ENCODE data around the gene ACAD11. TPM values are rescaled to one million over a fixed set of nuclear protein-coding genes. Genes with fewer than 3 reads are reported as not detected.

Gene ACAD11
- total RNA-seq, 2 experiments from 2014 or later, result 12.3 to 19.6 TPM

DNA sequence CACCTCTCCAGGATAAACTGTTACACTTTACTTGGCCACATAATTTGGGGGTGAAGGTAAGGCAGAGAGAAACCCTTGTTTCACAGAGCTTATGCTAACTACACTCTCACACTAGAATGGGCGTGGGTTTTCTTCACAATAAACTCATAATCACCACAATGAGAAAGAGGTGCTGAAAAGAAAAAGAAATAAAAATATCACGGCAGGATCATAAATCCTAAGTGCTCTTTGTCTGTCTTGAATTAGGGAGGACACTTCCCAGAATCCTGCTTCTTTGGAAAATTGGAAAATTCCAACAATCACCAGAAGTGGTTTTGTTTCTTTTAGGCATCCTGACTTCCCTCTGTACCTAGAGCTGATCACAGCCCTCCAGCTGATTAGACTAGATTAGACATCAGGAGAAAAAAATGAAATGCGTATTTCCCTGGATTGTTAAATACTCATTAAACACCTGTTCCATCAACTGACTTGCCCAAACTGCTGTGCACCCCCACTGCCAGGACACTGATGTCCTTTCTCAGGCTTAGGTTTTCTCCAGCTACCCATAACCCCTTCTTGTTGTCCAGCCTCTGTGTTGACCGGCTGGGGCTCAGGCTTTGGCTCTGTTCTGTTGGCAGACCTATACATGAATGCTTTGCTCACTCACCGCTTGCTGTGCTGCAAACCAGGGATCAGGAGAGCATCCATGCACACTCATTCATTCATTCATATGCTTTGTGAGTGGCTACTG is 104.1 kb downstream of the ACAD11 start:
- CTCF ChIA-PET, result no interaction called here
- H3K9me3 Mint-ChIP-seq (ENCODE audit: low read depth), result no peaks in the 10 kb centered on the region
- H3K27me3 Mint-ChIP-seq, result no peaks in the 10 kb centered on the region
- peaks cover 2% of the 10 kb centered on the region for H3K36me3 Mint-ChIP-seq
- no peak for DNase-seq
- no peak overlapping the region for H3K4me3 Mint-ChIP-seq
- peaks cover 7% of the 10 kb centered on the region for H3K4me1 Mint-ChIP-seq
- no peak overlapping the region for H3K27ac Mint-ChIP-seq
- ATAC-seq, result no peak

- CTCF ChIA-PET, result no interaction called here
- no peaks in the 10 kb centered on the region for H3K27me3 Mint-ChIP-seq
- H3K27ac Mint-ChIP-seq, result no peak overlapping the region
- H3K36me3 Mint-ChIP-seq, result peaks cover 2% of the 10 kb centered on the region
- H3K9me3 Mint-ChIP-seq (ENCODE audit: low read depth), result no peaks in the 10 kb centered on the region
- no peak for ATAC-seq
- H3K4me1 Mint-ChIP-seq, result peaks cover 17% of the 10 kb centered on the region
- DNase-seq, result no peak
- no peak overlapping the region for H3K4me3 Mint-ChIP-seq
These were observed 105.2 kb downstream of the ACAD11 start for GRCh38 chr3:132554437-132554836.

- ATAC-seq (no peak), DNase-seq (no peak)
- no peaks in the 10 kb centered on the region for H3K27me3 Mint-ChIP-seq
- peaks cover 2% of the 10 kb centered on the region for H3K36me3 Mint-ChIP-seq
- H3K4me1 Mint-ChIP-seq, result peaks cover 21% of the 10 kb centered on the region
- no peaks in the 10 kb centered on the region for H3K9me3 Mint-ChIP-seq (ENCODE audit: low read depth)
- no peak overlapping the region for H3K4me3 Mint-ChIP-seq
- CTCF ChIA-PET, result no interaction called here
- H3K27ac Mint-ChIP-seq, result no peak overlapping the region
These were observed 105.8 kb downstream of the ACAD11 start for GRCh38 chr3:132553826-132554225.

- Mint-ChIP-seq H3K27me3 (no peaks in the 10 kb centered on the region), H3K9me3 (ENCODE audit: low read depth) (no peaks in the 10 kb centered on the region), H3K36me3 (peaks cover 1% of the 10 kb centered on the region), H3K4me1 (peaks cover 24% of the 10 kb centered on the region), H3K27ac (no peak overlapping the region), H3K4me3 (no peak overlapping the region)
- ATAC-seq (no peak), DNase-seq (no peak)
- CTCF ChIA-PET, result interaction anchor here (1.1 to 3.6 kb wide), 2 partner anchors 14 to 91 kb away, joined by 5 to 24 read pairs; no protein-coding TSS in a partner anchor
These were observed 108.9 kb downstream of the ACAD11 start for GRCh38 chr3:132550579-132551305.

DNA sequence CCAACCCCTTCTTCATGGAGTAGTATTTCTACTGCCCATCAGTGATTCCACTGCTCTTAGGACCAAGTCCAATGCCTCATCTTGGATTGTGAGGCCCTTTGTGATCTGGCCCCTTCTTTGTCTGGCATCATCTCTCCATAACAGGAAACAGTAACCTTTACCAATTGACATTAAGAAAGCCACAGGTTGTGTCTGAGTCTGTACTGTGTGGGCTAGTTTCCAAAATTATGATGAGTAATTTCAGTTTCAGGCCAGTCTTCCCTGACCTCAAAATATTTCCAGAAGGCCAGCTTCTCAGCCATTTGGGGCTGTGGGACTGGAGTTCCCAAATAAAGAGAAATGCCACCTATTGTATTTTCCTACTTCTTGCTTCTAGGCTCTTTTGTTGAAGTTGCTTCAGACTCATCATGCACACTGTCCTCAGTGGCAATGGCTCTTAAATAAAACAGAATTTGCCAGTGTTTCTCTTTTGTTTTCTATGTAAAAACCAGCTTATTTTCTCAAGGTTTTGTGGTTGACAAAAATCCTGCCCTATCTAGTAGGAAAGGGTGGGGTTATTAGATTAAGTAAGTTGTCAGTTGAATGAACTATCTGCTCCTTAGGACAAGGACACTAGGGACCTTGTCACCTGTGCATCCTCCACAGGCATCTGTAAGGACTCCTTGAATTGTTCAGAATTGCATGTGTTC is 109.6 kb downstream of the ACAD11 start:
- H3K27me3 Mint-ChIP-seq, result no peaks in the 10 kb centered on the region
- H3K27ac Mint-ChIP-seq, result peak overlapping the region; percentile 54
- H3K36me3 Mint-ChIP-seq, result peaks cover 3% of the 10 kb centered on the region
- DNase-seq, result no peak
- H3K9me3 Mint-ChIP-seq (ENCODE audit: low read depth), result no peaks in the 10 kb centered on the region
- CTCF ChIA-PET, result interaction anchor here (1.1 to 3.6 kb wide), 2 partner anchors 13 to 92 kb away, joined by 5 to 24 read pairs; no protein-coding TSS in a partner anchor
- peak; percentile 77 for ATAC-seq
- no peak overlapping the region for H3K4me3 Mint-ChIP-seq
- peaks cover 26% of the 10 kb centered on the region for H3K4me1 Mint-ChIP-seq

DNA sequence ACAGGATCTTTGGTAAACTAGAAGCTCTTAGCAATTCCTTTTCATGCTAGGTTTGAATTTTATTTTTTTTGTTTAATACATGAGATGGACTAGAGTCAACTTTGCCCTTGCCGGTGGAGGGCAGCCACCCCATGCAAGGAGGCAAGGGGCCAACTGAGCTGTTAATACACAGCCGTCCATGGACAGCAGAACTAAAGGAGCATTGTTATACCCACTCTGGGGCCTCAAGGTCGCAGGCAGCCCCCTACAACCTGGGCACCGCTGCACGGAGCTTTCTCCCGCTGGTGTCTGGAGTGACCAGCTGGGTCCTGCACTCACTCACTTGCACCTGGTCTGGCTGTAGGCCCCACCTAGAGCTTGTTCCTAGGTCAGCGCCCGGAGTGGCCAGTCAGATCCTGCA is 110.4 kb downstream of the ACAD11 start:
- ATAC-seq, result no peak
- CTCF ChIA-PET, result interaction anchor here (0.8 to 3.6 kb wide), 3 partner anchors 8 to 12 kb away, joined by 3 to 24 read pairs (median 5); no protein-coding TSS in a partner anchor
- H3K36me3 Mint-ChIP-seq, result peaks cover 3% of the 10 kb centered on the region
- no peaks in the 10 kb centered on the region for H3K27me3 Mint-ChIP-seq
- no peak for DNase-seq
- H3K4me1 Mint-ChIP-seq, result peaks cover 28% of the 10 kb centered on the region
- H3K4me3 Mint-ChIP-seq, result no peak overlapping the region
- no peak overlapping the region for H3K27ac Mint-ChIP-seq
- H3K9me3 Mint-ChIP-seq (ENCODE audit: low read depth), result no peaks in the 10 kb centered on the region

DNA sequence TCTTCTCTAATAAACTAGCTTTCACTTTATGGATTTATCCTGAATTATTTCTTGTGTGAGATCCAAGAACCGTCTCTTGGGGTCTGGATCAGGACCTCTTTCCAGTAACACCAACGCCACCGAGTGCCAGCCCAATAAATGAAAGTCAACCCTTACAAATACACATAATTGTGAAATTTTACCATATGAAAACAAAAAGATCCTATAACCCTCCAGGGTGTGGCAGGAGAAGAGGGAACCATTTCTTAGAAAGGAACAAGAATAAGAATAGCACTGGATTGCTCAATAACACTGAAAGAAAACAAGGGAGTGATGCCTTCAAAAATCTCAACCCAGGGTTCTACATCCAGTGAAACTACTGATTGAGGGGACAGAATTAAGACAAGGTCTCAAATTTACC is 114.1 kb downstream of the ACAD11 start:
- Mint-ChIP-seq H3K9me3 (ENCODE audit: low read depth) (no peaks in the 10 kb centered on the region), H3K27me3 (no peaks in the 10 kb centered on the region), H3K4me3 (no peak overlapping the region), H3K27ac (no peak overlapping the region), H3K36me3 (peaks cover 17% of the 10 kb centered on the region), H3K4me1 (peaks cover 42% of the 10 kb centered on the region)
- CTCF ChIA-PET, result interaction anchor here (2.6 kb wide), 1 partner anchor 9 kb away, joined by 9 read pairs; no protein-coding TSS in a partner anchor
- DNase-seq (no peak), ATAC-seq (no peak)

GRCh38 chr3:132544130-132544529 is 115.5 kb downstream of the ACAD11 start:
- Mint-ChIP-seq H3K9me3 (ENCODE audit: low read depth) (no peaks in the 10 kb centered on the region), H3K36me3 (peaks cover 23% of the 10 kb centered on the region), H3K27me3 (no peaks in the 10 kb centered on the region), H3K4me1 (peaks cover 29% of the 10 kb centered on the region), H3K4me3 (no peak overlapping the region), H3K27ac (no peak overlapping the region)
- CTCF ChIA-PET, result interaction anchor here (2.6 kb wide), 1 partner anchor 8 kb away, joined by 9 read pairs; no protein-coding TSS in a partner anchor
- ATAC-seq (no peak), DNase-seq (no peak)

DNA sequence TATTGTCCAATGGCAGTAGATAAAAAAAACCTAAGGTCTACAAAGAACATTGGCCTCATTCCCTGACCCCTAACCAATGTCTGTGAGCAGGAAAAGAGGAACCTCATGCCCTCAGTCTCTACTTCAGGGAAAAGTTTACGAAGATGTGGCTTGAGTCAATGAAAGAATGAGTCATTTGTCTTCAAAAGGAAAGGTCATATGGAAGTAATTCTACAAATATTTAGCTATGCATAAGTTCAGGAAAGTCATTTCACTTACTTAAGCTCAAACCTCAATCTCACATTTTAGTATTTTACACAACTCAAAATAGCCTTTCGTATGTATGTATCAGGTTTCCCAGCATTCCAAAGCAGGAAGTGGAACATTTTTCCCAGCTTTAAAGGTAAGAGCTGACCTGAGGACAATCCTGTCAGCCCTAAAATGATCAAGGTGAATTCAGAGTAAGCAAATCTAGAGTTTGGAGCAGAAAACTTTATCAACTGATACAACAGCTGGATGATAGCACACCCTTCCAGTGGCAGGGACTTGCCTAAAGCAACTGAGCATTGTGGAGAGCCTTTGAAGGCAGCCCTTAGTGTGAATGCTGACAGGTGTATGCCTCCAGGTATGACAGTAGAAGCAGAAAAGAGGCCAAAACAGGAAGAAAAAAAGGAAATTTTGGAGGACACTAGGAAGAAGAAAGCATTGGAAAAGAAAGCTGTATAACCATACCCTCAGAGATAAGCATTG is 116.4 kb downstream of the ACAD11 start:
- Mint-ChIP-seq H3K27ac (peak overlapping the region; percentile 37), H3K4me1 (peaks cover 27% of the 10 kb centered on the region), H3K4me3 (no peak overlapping the region), H3K9me3 (ENCODE audit: low read depth) (no peaks in the 10 kb centered on the region), H3K36me3 (peaks cover 24% of the 10 kb centered on the region), H3K27me3 (no peaks in the 10 kb centered on the region)
- CTCF ChIA-PET, result interaction anchor here (1.2 to 1.3 kb wide), 2 partner anchors 10 to 102 kb away, joined by 3 read pairs; no protein-coding TSS in a partner anchor
- peak; percentile 45 for ATAC-seq
- no peak for DNase-seq

GRCh38 chr3:132542577-132542976 is 117.0 kb downstream of the ACAD11 start:
- no peak for ATAC-seq
- no peak overlapping the region for H3K27ac Mint-ChIP-seq
- H3K4me3 Mint-ChIP-seq, result no peak overlapping the region
- peaks cover 24% of the 10 kb centered on the region for H3K4me1 Mint-ChIP-seq
- H3K36me3 Mint-ChIP-seq, result peaks cover 26% of the 10 kb centered on the region
- no peaks in the 10 kb centered on the region for H3K9me3 Mint-ChIP-seq (ENCODE audit: low read depth)
- CTCF ChIA-PET, result interaction anchor here (1.2 to 1.3 kb wide), 2 partner anchors 10 to 102 kb away, joined by 3 read pairs; no protein-coding TSS in a partner anchor
- DNase-seq, result no peak
- no peaks in the 10 kb centered on the region for H3K27me3 Mint-ChIP-seq

DNA sequence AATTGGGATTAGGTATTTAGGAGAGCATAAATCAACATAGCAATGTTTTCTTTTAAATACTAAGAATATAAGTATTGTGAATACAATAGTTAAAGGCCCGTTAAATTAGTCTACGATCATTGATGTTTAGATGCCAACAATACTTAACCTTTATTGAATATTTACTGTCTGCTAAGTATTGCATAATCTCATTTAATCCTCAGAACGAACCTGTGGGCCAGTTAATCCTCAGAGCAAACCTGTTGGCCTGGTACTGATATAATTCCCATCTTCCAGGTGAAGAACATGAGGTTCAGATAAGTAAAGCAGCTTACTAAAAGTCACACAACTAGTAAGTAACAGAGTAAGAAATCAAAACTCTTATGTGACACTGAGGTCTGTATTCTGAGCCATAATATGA is 119.9 kb downstream of the ACAD11 start:
- Mint-ChIP-seq H3K4me3 (no peak overlapping the region), H3K4me1 (peaks cover 31% of the 10 kb centered on the region), H3K9me3 (ENCODE audit: low read depth) (no peaks in the 10 kb centered on the region), H3K27me3 (no peaks in the 10 kb centered on the region), H3K36me3 (peaks cover 30% of the 10 kb centered on the region), H3K27ac (no peak overlapping the region)
- CTCF ChIA-PET, result interaction anchor here (0.7 to 1.2 kb wide), 3 partner anchors 10 to 103 kb away, joined by 3 to 5 read pairs (median 3); no protein-coding TSS in a partner anchor
- DNase-seq (no peak), ATAC-seq (no peak)

DNA sequence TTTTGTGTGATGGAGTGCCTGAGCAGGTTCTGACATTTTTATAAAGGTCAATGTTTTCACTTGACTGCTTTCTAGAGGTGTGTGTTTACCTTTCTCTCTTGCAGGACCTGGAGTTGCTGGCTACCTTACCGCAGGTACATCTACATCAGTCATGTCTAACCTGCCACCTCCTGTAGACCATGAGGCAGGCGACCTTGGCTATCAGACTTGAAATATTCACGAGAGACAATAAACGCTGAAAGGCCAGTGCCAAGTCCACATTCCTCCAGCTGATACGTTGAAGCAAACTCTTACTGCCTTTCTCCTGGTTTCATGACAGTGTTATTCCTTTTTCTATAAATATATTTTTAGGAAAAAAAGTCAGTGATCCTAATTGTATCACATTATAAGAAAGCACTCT is 121.5 kb downstream of the ACAD11 start:
- DNase-seq, result no peak
- CTCF ChIA-PET, result interaction anchor here (1.0 to 7.3 kb wide), 4 partner anchors 9 to 120 kb away, joined by 3 to 81 read pairs (median 14); no protein-coding TSS in a partner anchor
- no peaks in the 10 kb centered on the region for H3K27me3 Mint-ChIP-seq
- ATAC-seq, result no peak
- no peak overlapping the region for H3K4me3 Mint-ChIP-seq
- no peaks in the 10 kb centered on the region for H3K9me3 Mint-ChIP-seq (ENCODE audit: low read depth)
- peaks cover 23% of the 10 kb centered on the region for H3K4me1 Mint-ChIP-seq
- H3K27ac Mint-ChIP-seq, result no peak overlapping the region
- peaks cover 33% of the 10 kb centered on the region for H3K36me3 Mint-ChIP-seq
